Activated naive CD4-positive, alpha-beta T cell treated with anti-CD3 and anti-CD28 coated beads, Interleukin-2, amount 10 ng/mL, durations not matched to agents 7 days and 5 days (primary cell): ENCODE data around the gene ITSN1.

ENCODE experiments used
- CTCF ChIA-PET: fragments of 350-600 bp; sonication (Branson Sonifier 250); formaldehyde crosslinking; loops from one replicate; lab custom pipeline; 2021; ENCODE audit warnings: antibody characterized with exemption; lab: Charles Lee
- DNase-seq: peaks from one replicate; pipeline ENCODE4 v3.0.0-alpha.2; 2020
- H3K27ac Mint-ChIP-seq: one replicate; pipeline ENCODE4 v1.8.0; 2021; ENCODE audit warnings: mild to moderate bottlenecking, moderate library complexity, mixed read lengths
- H3K27me3 Mint-ChIP-seq: one replicate; pipeline ENCODE4 v1.8.0; 2021; ENCODE audit warnings: mild to moderate bottlenecking, mixed read lengths
- H3K36me3 Mint-ChIP-seq: one replicate; pipeline ENCODE4 v1.8.0; 2021; ENCODE audit warnings: mixed read lengths
- H3K4me1 Mint-ChIP-seq: one replicate; pipeline ENCODE4 v1.8.0; 2021; ENCODE audit warnings: mixed read lengths
- H3K4me3 Mint-ChIP-seq: one replicate; pipeline ENCODE4 v1.8.0; 2021; ENCODE audit warnings: mild to moderate bottlenecking, moderate library complexity, mixed read lengths
- H3K9me3 Mint-ChIP-seq: one replicate; pipeline ENCODE4 v1.8.0; 2021; ENCODE audit warnings: mixed read lengths

Gene ITSN1

GRCh38 chr21:33869873-33870272 is 227.6 kb downstream of the ITSN1 start:
- Mint-ChIP-seq H3K9me3 (no peaks in the 10 kb centered on the region), H3K27ac (no peak overlapping the region), H3K36me3 (no peaks in the 10 kb centered on the region), H3K27me3 (peaks cover 23% of the 10 kb centered on the region), H3K4me3 (no peak overlapping the region), H3K4me1 (no peaks in the 10 kb centered on the region)
- DNase-seq = no peak
- CTCF ChIA-PET = no interaction called here

GRCh38 chr21:33870768-33871167 is 228.5 kb downstream of the ITSN1 start:
- H3K4me3 Mint-ChIP-seq = no peak overlapping the region
- CTCF ChIA-PET = no interaction called here
- no peak for DNase-seq
- no peak overlapping the region for H3K27ac Mint-ChIP-seq
- H3K36me3 Mint-ChIP-seq = no peaks in the 10 kb centered on the region
- H3K4me1 Mint-ChIP-seq = no peaks in the 10 kb centered on the region
- H3K27me3 Mint-ChIP-seq = peaks cover 14% of the 10 kb centered on the region
- H3K9me3 Mint-ChIP-seq = no peaks in the 10 kb centered on the region

GRCh38 chr21:33871171-33871570 is 228.9 kb downstream of the ITSN1 start:
- CTCF ChIA-PET = no interaction called here
- no peak for DNase-seq
- Mint-ChIP-seq H3K9me3 (no peaks in the 10 kb centered on the region), H3K4me3 (no peak overlapping the region), H3K27me3 (peaks cover 14% of the 10 kb centered on the region), H3K36me3 (no peaks in the 10 kb centered on the region), H3K4me1 (no peaks in the 10 kb centered on the region), H3K27ac (no peak overlapping the region)

GRCh38 chr21:33872881-33873515 is 230.7 kb downstream of the ITSN1 start:
- H3K4me1 Mint-ChIP-seq = no peaks in the 10 kb centered on the region
- peaks cover 12% of the 10 kb centered on the region for H3K27me3 Mint-ChIP-seq
- CTCF ChIA-PET = no interaction called here
- H3K4me3 Mint-ChIP-seq = no peak overlapping the region
- H3K27ac Mint-ChIP-seq = no peak overlapping the region
- H3K9me3 Mint-ChIP-seq = no peaks in the 10 kb centered on the region
- H3K36me3 Mint-ChIP-seq = no peaks in the 10 kb centered on the region
- DNase-seq = no peak

GRCh38 chr21:33874161-33874560 is 231.9 kb downstream of the ITSN1 start:
- CTCF ChIA-PET = no interaction called here
- H3K27me3 Mint-ChIP-seq = peaks cover 12% of the 10 kb centered on the region
- H3K4me3 Mint-ChIP-seq = no peak overlapping the region
- H3K9me3 Mint-ChIP-seq = no peaks in the 10 kb centered on the region
- no peak for DNase-seq
- no peak overlapping the region for H3K27ac Mint-ChIP-seq
- H3K4me1 Mint-ChIP-seq = no peaks in the 10 kb centered on the region
- no peaks in the 10 kb centered on the region for H3K36me3 Mint-ChIP-seq

GRCh38 chr21:33875026-33875695 is 232.9 kb downstream of the ITSN1 start:
- Mint-ChIP-seq H3K27me3 (peaks cover 12% of the 10 kb centered on the region), H3K4me3 (no peak overlapping the region), H3K27ac (no peak overlapping the region), H3K9me3 (no peaks in the 10 kb centered on the region), H3K36me3 (no peaks in the 10 kb centered on the region), H3K4me1 (no peaks in the 10 kb centered on the region)
- DNase-seq = no peak
- CTCF ChIA-PET = no interaction called here

GRCh38 chr21:33878824-33879223 is 236.5 kb downstream of the ITSN1 start:
- DNase-seq = no peak
- Mint-ChIP-seq H3K9me3 (no peaks in the 10 kb centered on the region), H3K27ac (no peak overlapping the region), H3K4me1 (no peaks in the 10 kb centered on the region), H3K27me3 (peaks cover 17% of the 10 kb centered on the region), H3K4me3 (no peak overlapping the region), H3K36me3 (no peaks in the 10 kb centered on the region)
- CTCF ChIA-PET = no interaction called here

GRCh38 chr21:33880626-33881025 is 238.3 kb downstream of the ITSN1 start:
- H3K36me3 Mint-ChIP-seq = no peaks in the 10 kb centered on the region
- H3K4me3 Mint-ChIP-seq = no peak overlapping the region
- H3K4me1 Mint-ChIP-seq = no peaks in the 10 kb centered on the region
- peaks cover 27% of the 10 kb centered on the region for H3K27me3 Mint-ChIP-seq
- H3K9me3 Mint-ChIP-seq = no peaks in the 10 kb centered on the region
- CTCF ChIA-PET = no interaction called here
- no peak overlapping the region for H3K27ac Mint-ChIP-seq
- no peak for DNase-seq

GRCh38 chr21:33881689-33882440 is 239.6 kb downstream of the ITSN1 start:
- no peak for DNase-seq
- Mint-ChIP-seq H3K36me3 (no peaks in the 10 kb centered on the region), H3K4me3 (no peak overlapping the region), H3K4me1 (no peaks in the 10 kb centered on the region), H3K27me3 (peaks cover 20% of the 10 kb centered on the region), H3K27ac (no peak overlapping the region), H3K9me3 (no peaks in the 10 kb centered on the region)
- CTCF ChIA-PET = no interaction called here

- Mint-ChIP-seq H3K27me3 (peaks cover 20% of the 10 kb centered on the region), H3K4me3 (no peak overlapping the region), H3K9me3 (no peaks in the 10 kb centered on the region), H3K36me3 (no peaks in the 10 kb centered on the region), H3K27ac (no peak overlapping the region), H3K4me1 (no peaks in the 10 kb centered on the region)
- DNase-seq = no peak
- CTCF ChIA-PET = no interaction called here
Measured at GRCh38 chr21:33883118-33883517, 240.8 kb downstream of the ITSN1 start.

GRCh38 chr21:33884376-33885171 is 242.3 kb downstream of the ITSN1 start:
- Mint-ChIP-seq H3K4me3 (no peak overlapping the region), H3K4me1 (no peaks in the 10 kb centered on the region), H3K36me3 (no peaks in the 10 kb centered on the region), H3K27ac (no peak overlapping the region), H3K9me3 (no peaks in the 10 kb centered on the region), H3K27me3 (peaks cover 20% of the 10 kb centered on the region)
- CTCF ChIA-PET = no interaction called here
- no peak for DNase-seq

- Mint-ChIP-seq H3K4me1 (no peaks in the 10 kb centered on the region), H3K36me3 (no peaks in the 10 kb centered on the region), H3K9me3 (no peaks in the 10 kb centered on the region), H3K27me3 (peaks cover 20% of the 10 kb centered on the region), H3K27ac (no peak overlapping the region), H3K4me3 (no peak overlapping the region)
- CTCF ChIA-PET = no interaction called here
- DNase-seq = no peak
Measured at GRCh38 chr21:33885172-33885514, 242.8 kb downstream of the ITSN1 start.

- H3K27ac Mint-ChIP-seq = no peak overlapping the region
- H3K4me1 Mint-ChIP-seq = no peaks in the 10 kb centered on the region
- H3K4me3 Mint-ChIP-seq = no peak overlapping the region
- CTCF ChIA-PET = no interaction called here
- DNase-seq = no peak
- no peaks in the 10 kb centered on the region for H3K36me3 Mint-ChIP-seq
- peaks cover 17% of the 10 kb centered on the region for H3K27me3 Mint-ChIP-seq
- no peaks in the 10 kb centered on the region for H3K9me3 Mint-ChIP-seq
Measured at GRCh38 chr21:33886321-33886720, 244.0 kb downstream of the ITSN1 start.

- no peaks in the 10 kb centered on the region for H3K9me3 Mint-ChIP-seq
- peaks cover 9% of the 10 kb centered on the region for H3K27me3 Mint-ChIP-seq
- H3K4me1 Mint-ChIP-seq = peaks cover 7% of the 10 kb centered on the region
- no peaks in the 10 kb centered on the region for H3K36me3 Mint-ChIP-seq
- CTCF ChIA-PET = no interaction called here
- no peak for DNase-seq
- H3K4me3 Mint-ChIP-seq = no peak overlapping the region
- H3K27ac Mint-ChIP-seq = no peak overlapping the region
Measured at GRCh38 chr21:33890187-33890586, 247.9 kb downstream of the ITSN1 start.
